Mammary microvascular endothelial cell (primary cell): ENCODE data around the gene GATA1. TPM values are rescaled to one million over a fixed set of nuclear protein-coding genes. Genes with fewer than 3 reads are reported as not detected.

ENCODE experiments used
- total RNA-seq: library from RNA; depleted of rRNA; stranded (reverse); fragments of >200 nt; gene quantifications from 2 replicates; pipeline ENCODE4 v1.2.3, GENCODE V29; 2015

The GATA1 gene
- not detected in 2 replicates for total RNA-seq

GRCh38 chrX:48786341-48786800, at the start of gene GATA1:
TSS of gene GATA1 (plus strand) at chrX:48786590. CDS start at chrX:48791110, 4,520 bp downstream.

DNA sequence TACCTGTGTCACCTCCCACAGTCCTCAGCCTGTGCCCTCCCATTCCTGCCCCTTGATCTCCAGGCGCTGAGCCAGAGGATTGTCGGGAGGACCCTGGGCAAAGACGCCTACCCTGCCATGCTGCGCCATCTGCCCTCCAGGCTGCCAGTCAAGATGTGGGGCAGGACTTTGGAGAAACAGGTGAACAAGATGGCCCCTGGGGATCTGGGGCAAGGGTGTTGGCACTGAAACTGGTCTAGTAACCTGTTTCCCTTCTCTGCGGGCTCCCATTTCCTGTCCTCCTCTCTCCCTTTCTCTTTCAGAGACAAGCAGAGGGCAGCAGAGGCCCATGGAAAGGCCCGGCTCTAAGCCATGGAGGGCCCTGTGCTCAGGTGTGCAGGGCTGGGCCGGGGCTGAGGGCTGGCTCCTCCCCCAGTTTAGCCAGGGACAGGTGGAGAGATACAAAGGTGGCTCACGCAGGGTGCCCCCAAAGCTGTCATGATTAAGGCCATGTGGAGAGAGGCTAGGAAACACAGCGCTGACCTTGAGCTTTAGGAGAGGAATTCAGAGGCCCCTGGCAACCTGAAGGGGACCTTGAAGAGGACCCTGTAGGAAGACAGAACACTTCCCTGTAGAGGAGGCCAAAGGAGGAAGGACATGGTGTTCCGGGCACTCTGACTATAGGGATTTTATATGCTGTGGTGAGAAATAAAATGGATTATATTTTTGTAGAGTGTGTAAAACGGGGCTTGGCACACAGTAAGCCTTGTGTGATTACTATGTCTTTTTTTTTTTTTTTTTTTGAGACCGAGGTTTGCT, 24.5 kb upstream of the GATA1 start, which contains the start of gene GLOD5:
TSS of gene GLOD5 (plus strand) at position 74 of the 798 bp plus-strand sequence. CDS start at position 118, 44 bp downstream.

DNA sequence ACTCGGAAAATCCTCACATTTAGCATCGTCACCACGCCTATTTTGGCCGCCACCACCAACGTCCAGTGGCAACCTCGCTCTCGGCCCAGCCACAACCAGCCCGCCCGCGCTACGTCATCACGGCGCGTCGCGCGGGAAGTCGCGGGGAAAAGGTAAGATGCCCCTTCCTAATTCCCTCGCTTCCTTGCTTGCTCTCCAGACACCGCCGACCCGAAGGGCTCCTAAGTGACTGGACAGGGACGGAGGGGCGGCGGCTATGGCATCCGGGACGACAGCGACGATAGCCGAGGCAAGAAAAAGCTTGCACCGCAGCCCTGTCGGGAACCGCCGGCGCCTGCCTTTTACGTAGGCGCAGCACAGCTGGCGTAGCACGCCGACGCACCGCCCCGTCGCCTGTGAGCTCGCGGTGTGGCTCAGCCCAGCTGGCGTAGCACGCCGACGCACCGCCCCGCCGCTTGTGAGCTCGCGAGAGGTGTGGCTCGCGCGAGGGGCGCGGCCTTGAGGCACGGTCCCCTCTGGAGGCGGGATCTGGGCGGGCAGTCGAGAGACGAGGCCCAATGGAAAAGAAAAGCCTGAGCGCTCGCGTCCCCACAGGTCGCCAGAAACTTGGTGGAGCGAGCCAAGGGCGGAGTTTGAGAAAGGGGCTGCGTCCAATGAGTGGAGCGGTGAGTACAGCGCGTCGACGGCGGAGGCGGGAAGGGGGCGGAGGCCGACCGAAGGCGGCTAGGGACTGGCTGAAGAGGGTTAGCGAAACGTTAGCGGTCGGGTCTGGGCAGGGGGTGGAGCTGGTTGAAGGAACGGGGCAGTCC, 15.1 kb downstream of the GATA1 start, which contains the start of gene HDAC6:
TSS of gene HDAC6 (plus strand) at position 788 of the 809 bp plus-strand sequence. CDS start 626 bp downstream, outside the sequence.

GRCh38 chrX:48826135-48826875, 39.9 kb downstream of the GATA1 start, which contains the start of gene ERAS:
TSS of gene ERAS (plus strand) at chrX:48826513. CDS start at chrX:48829124, 2,611 bp downstream.

DNA sequence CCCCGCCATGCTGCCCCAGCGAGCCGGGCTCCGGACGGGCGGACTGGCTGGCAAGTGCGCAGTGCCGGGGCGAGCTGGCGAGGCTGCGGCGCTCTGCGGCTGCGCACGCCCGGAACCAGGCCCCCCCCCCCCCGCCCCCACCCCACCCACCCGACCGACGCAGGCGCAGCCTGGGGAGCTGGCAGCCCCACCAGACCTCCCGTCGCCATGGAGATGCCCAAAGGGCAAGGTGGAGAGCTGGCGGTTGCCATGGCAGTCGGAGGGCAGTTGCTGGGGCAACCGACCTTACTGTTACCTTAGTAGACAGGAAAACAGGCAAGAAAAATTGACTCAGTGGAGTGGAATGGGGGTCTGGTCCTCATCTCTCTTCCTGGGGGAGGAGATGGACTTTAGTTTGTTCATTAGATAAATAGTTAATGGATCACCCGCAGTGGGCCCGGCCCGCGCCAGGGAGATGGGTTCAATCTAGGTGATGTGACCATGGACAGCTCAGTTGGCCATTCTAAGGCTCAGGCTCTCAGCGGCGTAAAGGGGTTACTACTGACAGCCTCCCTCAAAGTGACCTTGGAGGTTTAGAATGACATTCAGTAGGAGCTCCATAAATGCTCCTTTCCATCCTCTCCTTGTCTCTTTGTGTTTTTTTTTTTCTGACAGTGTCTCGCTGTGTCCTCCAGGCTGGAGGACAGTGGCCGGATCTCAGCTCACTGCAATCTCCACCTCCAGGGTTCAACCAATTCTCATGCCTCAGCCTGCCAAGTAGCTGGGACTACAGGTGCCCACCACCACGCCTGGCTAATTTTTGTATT, 49.3 kb downstream of the GATA1 start, which contains the start of gene PCSK1N:
TSS of gene PCSK1N (minus strand) at position 87 of the 806 bp plus-strand sequence. CDS start at position 9, 78 bp downstream.

Other genes starting within 250 kb of the GATA1 start
- gene TBC1D25, start 246.9 kb upstream of the GATA1 start, total RNA-seq: 8.8 and 9.7 TPM in 2 replicates
- 328 and 351 TPM in 2 replicates for gene RBM3, start 212.1 kb upstream of the GATA1 start, total RNA-seq
- 138 and 155 TPM in 2 replicates for gene WDR13, start 189.1 kb upstream of the GATA1 start, total RNA-seq
- gene WAS, start 102.8 kb upstream of the GATA1 start, total RNA-seq: 0.13 TPM in 1 of 2 replicates, not detected in the other
- gene SUV39H1, start 89.9 kb upstream of the GATA1 start, total RNA-seq: 17.7 and 17.8 TPM in 2 replicates
- not detected in 2 replicates for gene GLOD5, start 24.8 kb upstream of the GATA1 start, total RNA-seq
- 43.0 and 45.5 TPM in 2 replicates for gene HDAC6, start 15.5 kb downstream of the GATA1 start, total RNA-seq
- not detected in 2 replicates for gene ERAS, start 39.9 kb downstream of the GATA1 start, total RNA-seq
- not detected in 2 replicates for gene PCSK1N, start 49.0 kb downstream of the GATA1 start, total RNA-seq
- 40.8 and 41.9 TPM in 2 replicates for gene TIMM17B, start 111.2 kb downstream of the GATA1 start, total RNA-seq
- 65.1 and 81.8 TPM in 2 replicates for gene PQBP1, start 111.3 kb downstream of the GATA1 start, total RNA-seq
- 21.2 and 21.4 TPM in 2 replicates for gene SLC35A2, start 125.1 kb downstream of the GATA1 start, total RNA-seq
- gene PIM2, start 132.4 kb downstream of the GATA1 start, total RNA-seq: 5.7 and 7.5 TPM in 2 replicates
- gene OTUD5, start 171.0 kb downstream of the GATA1 start, total RNA-seq: 28.5 and 34.8 TPM in 2 replicates
- gene KCND1, start 185.3 kb downstream of the GATA1 start, total RNA-seq: 0.05 TPM in 1 of 2 replicates, not detected in the other
- 16.4 and 18.7 TPM in 2 replicates for gene GRIPAP1, start 215.7 kb downstream of the GATA1 start, total RNA-seq